ENCODE measurements around the gene CRYBG1. TPM values are rescaled to one million over a fixed set of nuclear protein-coding genes. Genes with fewer than 3 reads are reported as not detected.

Gene CRYBG1
- total and polyA plus RNA-seq, 2 of the 4 experiments (the other 2 are of a cell fraction), result 0.38 to 1.1 TPM

DNA sequence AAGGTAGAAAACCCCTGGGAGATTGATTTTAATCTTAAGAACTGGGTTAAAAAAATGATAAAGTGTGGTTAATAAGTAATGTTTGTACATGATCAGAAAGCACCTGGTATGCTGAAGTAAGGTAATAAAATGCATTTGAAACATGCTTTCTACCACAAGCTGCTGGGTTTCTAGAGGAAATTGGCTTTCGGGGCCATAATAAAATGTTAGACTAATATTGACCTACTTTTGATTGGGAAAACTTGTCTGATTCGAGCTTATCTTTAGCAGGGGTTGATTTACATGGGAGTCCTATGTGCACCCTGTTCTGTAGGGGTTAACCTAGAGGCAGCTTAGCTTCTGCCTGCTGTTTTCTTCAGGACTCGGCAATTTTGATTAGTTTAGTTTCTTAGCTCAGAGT is 50.5 kb downstream of the CRYBG1 start:
- no CpG with 5 or more reads among the region's 3 CpGs for whole genome bisulfite sequencing, 2 experiments (ENCODE audit: extremely low coverage in 2 of 2, insufficient read length in 1 of 2)
- no TSS peak for BruUV-seq (replicated peaks)
- Histone ChIP-seq H4K91ac (ENCODE audit: insufficient read depth, low read depth, low read length) (no peak overlapping the region), H2BK120ac (ENCODE audit: low read depth, low read length) (no peak overlapping the region), H2AK5ac (ENCODE audit: low read depth, low read length) (no peak overlapping the region), H2BK5ac (ENCODE audit: low read depth, low read length, poor library complexity, severe bottlenecking) (no peak overlapping the region), H3K9ac (ENCODE audit: low read depth, low read length) (no peak overlapping the region), H3K9me3 (ENCODE audit: control insufficient read depth, insufficient read depth, low read length) (no peaks in the 10 kb centered on the region), H2AK9ac (replicated peaks; ENCODE audit: low read depth, low read length, poor library complexity) (no peak overlapping the region), H3K4ac (ENCODE audit: low read depth, low read length) (no peak overlapping the region), H3K18ac (ENCODE audit: low read depth, low read length) (no peak overlapping the region), H4K8ac (ENCODE audit: low read depth in 2 of 2, low read length in 2 of 2) (no peak overlapping the region), H2BK20ac (ENCODE audit: low read depth, low read length) (no peak overlapping the region), H3K56ac (ENCODE audit: extremely low read depth, insufficient read depth, low read length) (no peak overlapping the region), H2AFZ (replicated peaks; ENCODE audit: low read length, poor library complexity) (no peak overlapping the region), H3K36me3 (ENCODE audit: control insufficient read depth, insufficient read depth, low read length) (no peaks in the 10 kb centered on the region), H2BK15ac (ENCODE audit: low read depth, low read length) (no peak overlapping the region), H3K4me1 (ENCODE audit: control insufficient read depth, insufficient read depth, low read length) (no peaks in the 10 kb centered on the region), H3K14ac (replicated peaks; ENCODE audit: low read depth, low read length) (no peak overlapping the region), H3K4me3 (ENCODE audit: insufficient read depth, low read depth, low read length) (no peak overlapping the region), H4K20me1 (ENCODE audit: insufficient read depth, low read length) (no peaks in the 10 kb centered on the region), H4K5ac (ENCODE audit: low read depth, low read length) (no peak overlapping the region), H3K9me1 (ENCODE audit: insufficient read depth, low read length) (no peaks in the 10 kb centered on the region), H3K79me1 (ENCODE audit: low read depth in 1 of 2, low read length in 2 of 2) (no peaks in the 10 kb centered on the region), H3K4me2 (ENCODE audit: low read depth, low read length) (no peak overlapping the region), H3K27me3 (ENCODE audit: control insufficient read depth, insufficient read depth, low read length) (peaks cover 13% of the 10 kb centered on the region), H3K27ac (ENCODE audit: insufficient read depth, low read length) (no peak overlapping the region), H3K23ac (ENCODE audit: low read depth, low read length) (no peak overlapping the region)
- POLR2A ChIA-PET (ENCODE audit: unreplicated experiment), result no interaction called here
- in situ Hi-C loops (cut with MboI; ENCODE audit: low sequenced_read_pairs), result no loop called here
- CTCF ChIA-PET, result no interaction called here
- dilution Hi-C loops (cut with HindIII; ENCODE audit: low sequenced_read_pairs, unreplicated experiment), result no loop called here
- ATAC-seq (ENCODE audit: low read depth), result no peak
- TF ChIP-seq NFE2L2 (IDR thresholded peaks at IDR 0.05; ENCODE audit: low read depth, low read length), result no peak
- no peak for TF ChIP-seq RFX5 (IDR thresholded peaks at IDR 0.05; ENCODE audit: low read depth, low read length)
- no peak for TF ChIP-seq RAD21 (IDR thresholded peaks at IDR 0.05; ENCODE audit: low read length)
- TF ChIP-seq MXI1 (IDR thresholded peaks at IDR 0.05; ENCODE audit: borderline replicate concordance, low read depth, low read length), result no peak
- no peak for TF ChIP-seq MAZ (IDR thresholded peaks at IDR 0.05; ENCODE audit: borderline replicate concordance, low read depth, low read length)
- TF ChIP-seq BHLHE40 (IDR thresholded peaks at IDR 0.05; ENCODE audit: low read depth, low read length), result no peak
- no peak for TF ChIP-seq MAFK (IDR thresholded peaks at IDR 0.05; ENCODE audit: low read depth, low read length)
- no peak for TF ChIP-seq CHD1 (IDR thresholded peaks at IDR 0.05; ENCODE audit: low read depth, low read length)
- TF ChIP-seq, protein P1, sequence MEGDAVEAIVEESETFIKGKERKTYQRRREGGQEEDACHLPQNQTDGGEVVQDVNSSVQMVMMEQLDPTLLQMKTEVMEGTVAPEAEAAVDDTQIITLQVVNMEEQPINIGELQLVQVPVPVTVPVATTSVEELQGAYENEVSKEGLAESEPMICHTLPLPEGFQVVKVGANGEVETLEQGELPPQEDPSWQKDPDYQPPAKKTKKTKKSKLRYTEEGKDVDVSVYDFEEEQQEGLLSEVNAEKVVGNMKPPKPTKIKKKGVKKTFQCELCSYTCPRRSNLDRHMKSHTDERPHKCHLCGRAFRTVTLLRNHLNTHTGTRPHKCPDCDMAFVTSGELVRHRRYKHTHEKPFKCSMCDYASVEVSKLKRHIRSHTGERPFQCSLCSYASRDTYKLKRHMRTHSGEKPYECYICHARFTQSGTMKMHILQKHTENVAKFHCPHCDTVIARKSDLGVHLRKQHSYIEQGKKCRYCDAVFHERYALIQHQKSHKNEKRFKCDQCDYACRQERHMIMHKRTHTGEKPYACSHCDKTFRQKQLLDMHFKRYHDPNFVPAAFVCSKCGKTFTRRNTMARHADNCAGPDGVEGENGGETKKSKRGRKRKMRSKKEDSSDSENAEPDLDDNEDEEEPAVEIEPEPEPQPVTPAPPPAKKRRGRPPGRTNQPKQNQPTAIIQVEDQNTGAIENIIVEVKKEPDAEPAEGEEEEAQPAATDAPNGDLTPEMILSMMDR (conservative IDR thresholded peaks at IDR 0.05; ENCODE audit: low read depth, low read length), result no peak
- TF ChIP-seq CEBPB (IDR thresholded peaks at IDR 0.05; ENCODE audit: low read depth, low read length), result no peak
- TF ChIP-seq RCOR1 (IDR thresholded peaks at IDR 0.05; ENCODE audit: insufficient replicate concordance, low read length), result no peak
- TF ChIP-seq, protein P2, sequence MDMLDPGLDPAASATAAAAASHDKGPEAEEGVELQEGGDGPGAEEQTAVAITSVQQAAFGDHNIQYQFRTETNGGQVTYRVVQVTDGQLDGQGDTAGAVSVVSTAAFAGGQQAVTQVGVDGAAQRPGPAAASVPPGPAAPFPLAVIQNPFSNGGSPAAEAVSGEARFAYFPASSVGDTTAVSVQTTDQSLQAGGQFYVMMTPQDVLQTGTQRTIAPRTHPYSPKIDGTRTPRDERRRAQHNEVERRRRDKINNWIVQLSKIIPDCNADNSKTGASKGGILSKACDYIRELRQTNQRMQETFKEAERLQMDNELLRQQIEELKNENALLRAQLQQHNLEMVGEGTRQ (IDR thresholded peaks at IDR 0.05; ENCODE audit: low read depth, low read length), result no peak
- intact Hi-C loops (cut with micrococcal nuclease), result no loop called here
- DNase-seq, result no peak

All from IMR-90 (cell line).